Heart left ventricle (tissue), 13 donors: ENCODE measurements around the gene FEZ2.

Source experiments
- POLR2A ChIP-seq, 2 donors: fragments of 450-650 bp; IDR thresholded peaks; one replicate each; pipeline ENCODE4 v1.6.1; 2017; ENCODE audit warnings: antibody characterized with exemption in 2 of 2, mild to moderate bottlenecking in 2 of 2, moderate library complexity in 2 of 2
- TF ChIP-seq, protein P1 (sequence below), 12 donors: fragments of 200-600 bp; sonication (generic) in 4 of 12; IDR thresholded peaks; one replicate each; pipeline versions ENCODE4 v1.5.0 to v1.8.0; 2018 to 2022; ENCODE audit warnings: antibody characterized with exemption in 12 of 12, mild to moderate bottlenecking in 5 of 12
- donor health status: ischemic (EF 13 %, LVEDD 7.1; RV severe dilation, severe dysfunction).
- donor health status: DM: no; HTN: yes; CAD: no.
- donor health status: DM: no; HTN: no; CAD: no.
- donor health status: ischemic (EF 25% LVEDD 6.9; RV normal size, moderate dysfunction).
- donor health status: ischemic (EF 25% LVEDD 5.7; RV mildly dilated, moderate dysfunction).
- donor health status: ischemic (EF 35%, LVEDD 5.7; RV mildly dilated, moderate dysfunction).
- donor health status: nonischemic (EF 11% LVEDD 7.7; RV severe dilation, severe dysfunction).
- donor health status: DM: yes; HTN: yes; CAD: no.
- donor health status: PGD.
- donor health status: ischemic (EF 29% LVEDD 5.4; RV normal size, mild dysfunction).
- donor health status: nonischemic (EF 23%, LVEDD 6.1; RV moderate dilation, normal function).

- TF ChIP-seq, protein P1, sequence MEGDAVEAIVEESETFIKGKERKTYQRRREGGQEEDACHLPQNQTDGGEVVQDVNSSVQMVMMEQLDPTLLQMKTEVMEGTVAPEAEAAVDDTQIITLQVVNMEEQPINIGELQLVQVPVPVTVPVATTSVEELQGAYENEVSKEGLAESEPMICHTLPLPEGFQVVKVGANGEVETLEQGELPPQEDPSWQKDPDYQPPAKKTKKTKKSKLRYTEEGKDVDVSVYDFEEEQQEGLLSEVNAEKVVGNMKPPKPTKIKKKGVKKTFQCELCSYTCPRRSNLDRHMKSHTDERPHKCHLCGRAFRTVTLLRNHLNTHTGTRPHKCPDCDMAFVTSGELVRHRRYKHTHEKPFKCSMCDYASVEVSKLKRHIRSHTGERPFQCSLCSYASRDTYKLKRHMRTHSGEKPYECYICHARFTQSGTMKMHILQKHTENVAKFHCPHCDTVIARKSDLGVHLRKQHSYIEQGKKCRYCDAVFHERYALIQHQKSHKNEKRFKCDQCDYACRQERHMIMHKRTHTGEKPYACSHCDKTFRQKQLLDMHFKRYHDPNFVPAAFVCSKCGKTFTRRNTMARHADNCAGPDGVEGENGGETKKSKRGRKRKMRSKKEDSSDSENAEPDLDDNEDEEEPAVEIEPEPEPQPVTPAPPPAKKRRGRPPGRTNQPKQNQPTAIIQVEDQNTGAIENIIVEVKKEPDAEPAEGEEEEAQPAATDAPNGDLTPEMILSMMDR (IDR thresholded peaks at IDR 0.05), result no peak
- no peak for TF ChIP-seq POLR2A (IDR thresholded peaks at IDR 0.05)
These were observed 71.7 kb downstream of the FEZ2 start for GRCh38 chr2:36526226-36526625.
